ENCODE data around the gene CEP128.

CEP128 gene

GRCh38 chr14:80973931-80974641, 32.5 kb upstream of the CEP128 start:
- H3K27me3 ChIP-seq (replicated peaks), result no peaks in the 10 kb centered on the region
- no peaks in the 10 kb centered on the region for H3K36me3 ChIP-seq (replicated peaks)
- in situ Hi-C loops (cut with HindIII; ENCODE audit: low pct_ligation_motif_present, low sequenced_read_pairs), result no loop called here
- H3K4me3 ChIP-seq (ENCODE audit: low read depth, low read length), result no peak overlapping the region
- no peak for DNase-seq
- TF ChIP-seq, protein P1, sequence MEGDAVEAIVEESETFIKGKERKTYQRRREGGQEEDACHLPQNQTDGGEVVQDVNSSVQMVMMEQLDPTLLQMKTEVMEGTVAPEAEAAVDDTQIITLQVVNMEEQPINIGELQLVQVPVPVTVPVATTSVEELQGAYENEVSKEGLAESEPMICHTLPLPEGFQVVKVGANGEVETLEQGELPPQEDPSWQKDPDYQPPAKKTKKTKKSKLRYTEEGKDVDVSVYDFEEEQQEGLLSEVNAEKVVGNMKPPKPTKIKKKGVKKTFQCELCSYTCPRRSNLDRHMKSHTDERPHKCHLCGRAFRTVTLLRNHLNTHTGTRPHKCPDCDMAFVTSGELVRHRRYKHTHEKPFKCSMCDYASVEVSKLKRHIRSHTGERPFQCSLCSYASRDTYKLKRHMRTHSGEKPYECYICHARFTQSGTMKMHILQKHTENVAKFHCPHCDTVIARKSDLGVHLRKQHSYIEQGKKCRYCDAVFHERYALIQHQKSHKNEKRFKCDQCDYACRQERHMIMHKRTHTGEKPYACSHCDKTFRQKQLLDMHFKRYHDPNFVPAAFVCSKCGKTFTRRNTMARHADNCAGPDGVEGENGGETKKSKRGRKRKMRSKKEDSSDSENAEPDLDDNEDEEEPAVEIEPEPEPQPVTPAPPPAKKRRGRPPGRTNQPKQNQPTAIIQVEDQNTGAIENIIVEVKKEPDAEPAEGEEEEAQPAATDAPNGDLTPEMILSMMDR (IDR thresholded peaks at IDR 0.05; ENCODE audit: low read depth, low read length, missing control alignments), result no peak
- no peak overlapping the region for H3K27ac ChIP-seq

DNA sequence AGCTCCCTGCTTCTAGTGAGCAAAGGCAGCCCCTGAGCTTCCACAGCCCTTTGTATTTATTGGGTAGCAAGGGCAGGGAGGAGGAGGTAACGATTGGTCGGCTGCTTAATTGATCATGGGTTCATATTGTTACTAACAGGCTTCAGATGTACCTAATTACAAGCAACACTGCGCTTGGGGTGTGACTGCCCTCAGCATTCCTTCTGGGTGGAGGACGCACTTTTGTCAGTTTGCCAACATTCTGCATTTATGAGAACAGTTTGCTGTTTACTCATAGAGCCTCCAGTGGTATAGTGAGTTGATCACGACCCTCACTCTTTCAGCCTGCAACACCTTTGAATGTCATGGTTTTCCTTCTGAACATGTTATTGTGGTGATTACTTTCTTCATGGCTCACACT, 23.5 kb upstream of the CEP128 start:
- no peak for DNase-seq
- TF ChIP-seq, protein P1 (IDR thresholded peaks at IDR 0.05; ENCODE audit: low read depth, low read length, missing control alignments), result no peak
- Histone ChIP-seq H3K36me3 (replicated peaks) (no peaks in the 10 kb centered on the region), H3K4me3 (ENCODE audit: low read depth, low read length) (no peak overlapping the region), H3K27me3 (replicated peaks) (no peaks in the 10 kb centered on the region), H3K27ac (no peak overlapping the region)
- in situ Hi-C loops (cut with HindIII; ENCODE audit: low pct_ligation_motif_present, low sequenced_read_pairs), result no loop called here

GRCh38 chr14:80959496-80959895, 18.0 kb upstream of the CEP128 start:
- TF ChIP-seq, protein P1 (IDR thresholded peaks at IDR 0.05; ENCODE audit: low read depth, low read length, missing control alignments), result no peak
- no peaks in the 10 kb centered on the region for H3K36me3 ChIP-seq (replicated peaks)
- in situ Hi-C loops (cut with HindIII; ENCODE audit: low pct_ligation_motif_present, low sequenced_read_pairs), result no loop called here
- no peak overlapping the region for H3K4me3 ChIP-seq (ENCODE audit: low read depth, low read length)
- DNase-seq, result no peak
- no peak overlapping the region for H3K27ac ChIP-seq
- H3K27me3 ChIP-seq (replicated peaks), result peaks cover 8% of the 10 kb centered on the region

DNA sequence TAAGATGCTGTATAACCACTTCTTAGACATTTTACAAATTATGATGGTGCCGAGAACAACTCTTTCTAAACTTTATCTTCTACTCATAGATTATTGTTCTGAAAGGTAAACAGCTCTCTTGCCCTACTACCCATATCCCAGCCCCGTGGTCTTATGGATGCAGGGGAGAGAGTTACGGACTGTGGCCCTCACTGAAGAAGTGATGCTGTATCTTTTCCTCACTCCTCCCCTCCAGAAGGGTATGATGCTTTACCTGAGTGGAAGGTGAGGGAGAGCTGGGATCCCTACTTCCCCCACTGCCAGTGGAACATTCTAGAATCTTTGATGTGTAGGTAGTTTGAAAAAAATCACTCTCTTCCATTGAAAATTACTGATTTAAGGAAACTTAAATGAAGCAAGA, 17.4 kb upstream of the CEP128 start:
- Histone ChIP-seq H3K27me3 (replicated peaks) (peaks cover 8% of the 10 kb centered on the region), H3K27ac (no peak overlapping the region), H3K4me3 (ENCODE audit: low read depth, low read length) (no peak overlapping the region), H3K36me3 (replicated peaks) (no peaks in the 10 kb centered on the region)
- TF ChIP-seq, protein P1 (IDR thresholded peaks at IDR 0.05; ENCODE audit: low read depth, low read length, missing control alignments), result no peak
- DNase-seq, result no peak
- in situ Hi-C loops (cut with HindIII; ENCODE audit: low pct_ligation_motif_present, low sequenced_read_pairs), result no loop called here

GRCh38 chr14:80958226-80958625, 16.7 kb upstream of the CEP128 start:
- Histone ChIP-seq H3K27ac (no peak overlapping the region), H3K27me3 (replicated peaks) (peaks cover 8% of the 10 kb centered on the region), H3K36me3 (replicated peaks) (no peaks in the 10 kb centered on the region), H3K4me3 (ENCODE audit: low read depth, low read length) (no peak overlapping the region)
- in situ Hi-C loops (cut with HindIII; ENCODE audit: low pct_ligation_motif_present, low sequenced_read_pairs), result no loop called here
- TF ChIP-seq, protein P1 (IDR thresholded peaks at IDR 0.05; ENCODE audit: low read depth, low read length, missing control alignments), result no peak
- DNase-seq, result no peak

GRCh38 chr14:80957613-80958012, 16.1 kb upstream of the CEP128 start:
- no peaks in the 10 kb centered on the region for H3K36me3 ChIP-seq (replicated peaks)
- in situ Hi-C loops (cut with HindIII; ENCODE audit: low pct_ligation_motif_present, low sequenced_read_pairs), result no loop called here
- TF ChIP-seq, protein P1 (IDR thresholded peaks at IDR 0.05; ENCODE audit: low read depth, low read length, missing control alignments), result no peak
- DNase-seq, result no peak
- peaks cover 8% of the 10 kb centered on the region for H3K27me3 ChIP-seq (replicated peaks)
- no peak overlapping the region for H3K27ac ChIP-seq
- no peak overlapping the region for H3K4me3 ChIP-seq (ENCODE audit: low read depth, low read length)

Measured in brain microvascular endothelial cell (primary cell).